ENCODE measurements around the gene ID3. TPM values are rescaled to one million over a fixed set of nuclear protein-coding genes. Genes with fewer than 3 reads are reported as not detected.
A peak's percentile ranks its signal among the peaks of the same experiment; 100 is the strongest.

Gene ID3
- 47.3 TPM for total RNA-seq

GRCh38 chr1:23559136-23559984 is at the start of gene ID3:
ID3 (minus strand) TSS chr1:23559501; CDS start chr1:23559426, 75 bp downstream.
- H3K9me3 ChIP-seq (ENCODE audit: low read depth, low read length), result no peaks in the 10 kb centered on the region
- H3K27me3 ChIP-seq (ENCODE audit: insufficient read depth, low read length), result peaks cover 66% of the 10 kb centered on the region
- H3K4me3 ChIP-seq (ENCODE audit: low read length), result peak within 1 kb of the TSS; percentile 72
- H3K4me1 ChIP-seq (ENCODE audit: insufficient read depth, low read length), result peaks cover 78% of the 10 kb centered on the region

GRCh38 chr1:23607944-23608343 is 48.6 kb upstream of the ID3 start:
- Histone ChIP-seq H3K9me3 (ENCODE audit: low read depth, low read length) (no peaks in the 10 kb centered on the region), H3K27me3 (ENCODE audit: insufficient read depth, low read length) (no peaks in the 10 kb centered on the region), H3K4me1 (ENCODE audit: insufficient read depth, low read length) (peaks cover 29% of the 10 kb centered on the region), H3K4me3 (ENCODE audit: low read length) (no peak overlapping the region)

GRCh38 chr1:23601968-23602876 is 42.9 kb upstream of the ID3 start:
- Histone ChIP-seq H3K4me1 (ENCODE audit: insufficient read depth, low read length) (peaks cover 64% of the 10 kb centered on the region), H3K4me3 (ENCODE audit: low read length) (no peak overlapping the region), H3K27me3 (ENCODE audit: insufficient read depth, low read length) (no peaks in the 10 kb centered on the region), H3K9me3 (ENCODE audit: low read depth, low read length) (no peaks in the 10 kb centered on the region)

- Histone ChIP-seq H3K4me1 (ENCODE audit: insufficient read depth, low read length) (peaks cover 66% of the 10 kb centered on the region), H3K9me3 (ENCODE audit: low read depth, low read length) (no peaks in the 10 kb centered on the region), H3K27me3 (ENCODE audit: insufficient read depth, low read length) (no peaks in the 10 kb centered on the region), H3K4me3 (ENCODE audit: low read length) (no peak overlapping the region)
These were observed 42.0 kb upstream of the ID3 start for GRCh38 chr1:23601135-23601967.

- Histone ChIP-seq H3K4me1 (ENCODE audit: insufficient read depth, low read length) (peaks cover 73% of the 10 kb centered on the region), H3K9me3 (ENCODE audit: low read depth, low read length) (no peaks in the 10 kb centered on the region), H3K4me3 (ENCODE audit: low read length) (no peak overlapping the region), H3K27me3 (ENCODE audit: insufficient read depth, low read length) (no peaks in the 10 kb centered on the region)
These were observed 41.0 kb upstream of the ID3 start for GRCh38 chr1:23600283-23600682.

GRCh38 chr1:23599125-23599524 is 39.8 kb upstream of the ID3 start:
- H3K4me3 ChIP-seq (ENCODE audit: low read length), result no peak overlapping the region
- peaks cover 84% of the 10 kb centered on the region for H3K4me1 ChIP-seq (ENCODE audit: insufficient read depth, low read length)
- H3K27me3 ChIP-seq (ENCODE audit: insufficient read depth, low read length), result no peaks in the 10 kb centered on the region
- H3K9me3 ChIP-seq (ENCODE audit: low read depth, low read length), result no peaks in the 10 kb centered on the region

- H3K4me1 ChIP-seq (ENCODE audit: insufficient read depth, low read length), result peaks cover 90% of the 10 kb centered on the region
- no peaks in the 10 kb centered on the region for H3K9me3 ChIP-seq (ENCODE audit: low read depth, low read length)
- H3K4me3 ChIP-seq (ENCODE audit: low read length), result no peak overlapping the region
- H3K27me3 ChIP-seq (ENCODE audit: insufficient read depth, low read length), result no peaks in the 10 kb centered on the region
These were observed 39.1 kb upstream of the ID3 start for GRCh38 chr1:23598424-23598823.

- H3K9me3 ChIP-seq (ENCODE audit: low read depth, low read length), result no peaks in the 10 kb centered on the region
- H3K4me1 ChIP-seq (ENCODE audit: insufficient read depth, low read length), result peaks cover 91% of the 10 kb centered on the region
- H3K4me3 ChIP-seq (ENCODE audit: low read length), result no peak overlapping the region
- no peaks in the 10 kb centered on the region for H3K27me3 ChIP-seq (ENCODE audit: insufficient read depth, low read length)
These were observed 38.5 kb upstream of the ID3 start for GRCh38 chr1:23597635-23598388.

- peaks cover 91% of the 10 kb centered on the region for H3K4me1 ChIP-seq (ENCODE audit: insufficient read depth, low read length)
- no peaks in the 10 kb centered on the region for H3K27me3 ChIP-seq (ENCODE audit: insufficient read depth, low read length)
- no peaks in the 10 kb centered on the region for H3K9me3 ChIP-seq (ENCODE audit: low read depth, low read length)
- H3K4me3 ChIP-seq (ENCODE audit: low read length), result no peak overlapping the region
These were observed 37.4 kb upstream of the ID3 start for GRCh38 chr1:23596382-23597358.

GRCh38 chr1:23594927-23595353 is 35.6 kb upstream of the ID3 start:
- H3K4me3 ChIP-seq (ENCODE audit: low read length), result no peak overlapping the region

GRCh38 chr1:23594149-23594907 is 35.0 kb upstream of the ID3 start:
- Histone ChIP-seq H3K4me3 (ENCODE audit: low read length) (no peak overlapping the region), H3K9me3 (ENCODE audit: low read depth, low read length) (no peaks in the 10 kb centered on the region), H3K4me1 (ENCODE audit: insufficient read depth, low read length) (peaks cover 87% of the 10 kb centered on the region), H3K27me3 (ENCODE audit: insufficient read depth, low read length) (no peaks in the 10 kb centered on the region)

More at GRCh38 chr1:23594927-23595353, 35.6 kb upstream of the ID3 start:
- Histone ChIP-seq H3K4me1 (ENCODE audit: insufficient read depth, low read length) (peaks cover 91% of the 10 kb centered on the region), H3K27me3 (ENCODE audit: insufficient read depth, low read length) (no peaks in the 10 kb centered on the region), H3K9me3 (ENCODE audit: low read depth, low read length) (no peaks in the 10 kb centered on the region)

- Histone ChIP-seq H3K9me3 (ENCODE audit: low read depth, low read length) (no peaks in the 10 kb centered on the region), H3K4me3 (ENCODE audit: low read length) (no peak overlapping the region), H3K4me1 (ENCODE audit: insufficient read depth, low read length) (peaks cover 80% of the 10 kb centered on the region), H3K27me3 (ENCODE audit: insufficient read depth, low read length) (no peaks in the 10 kb centered on the region)
These were observed 34.4 kb upstream of the ID3 start for GRCh38 chr1:23593556-23594148.
